GM12878 (cell line): ENCODE measurements around the gene ARHGAP20. TPM values are rescaled to one million over a fixed set of nuclear protein-coding genes. Genes with fewer than 3 reads are reported as not detected.

Source experiments
- ATAC-seq: fragments of 200-7000 bp; cut with Tn5 transposase; 3 replicates; pipeline ENCODE4 v1.9.1; 2020; ENCODE audit warnings: mild to moderate bottlenecking, moderate library complexity
- BruUV-seq: library from RNA; stranded (reverse); fragments of 400-500 nt; replicated peaks from 2 replicates; lab custom pipeline; 2021; lab: Mats Ljungman, UMichigan
- CTCF ChIA-PET: fragments of 300-600 bp; sonication (Branson Sonifier 250); formaldehyde crosslinking; extraction: SDS; loops from one replicate; lab custom pipeline; 2021; ENCODE audit warnings: inconsistent platforms; lab: Yijun Ruan, JAX
- POLR2A ChIA-PET: fragments of 350-600 bp; formaldehyde crosslinking; extraction: SDS; loops from one replicate; lab custom pipeline; 2021; ENCODE audit warnings: inconsistent platforms; lab: Charles Lee
- RAD21 ChIA-PET: fragments of 300-600 bp; sonication (Branson Sonifier 250); formaldehyde crosslinking; loops from one replicate; lab custom pipeline; 2023; ENCODE audit warnings: antibody characterized with exemption; ENCODE audit not compliant: unreplicated experiment; lab: Charles Lee
- SMC1A ChIA-PET: fragments of 300-600 bp; sonication (Branson Sonifier 250); formaldehyde crosslinking; loops from one replicate; lab custom pipeline; 2023; ENCODE audit not compliant: unreplicated experiment, uncharacterized antibody; lab: Charles Lee
- DNase-seq: peaks from one replicate; pipeline ENCODE4 v3.0.0-alpha.2; 2011; ENCODE audit warnings: low read depth, low spot score
- FAIRE-seq: peaks from 3 replicates; lab custom pipeline; 2011; peaks lifted over from hg19 to GRCh38; lab: Jason Lieb, UNC
- H2AFZ ChIP-seq: 2 replicates; pipeline ENCODE4 v1.6.0; 2011; ENCODE audit warnings: low read depth, low read length, control low read depth; ENCODE audit not compliant: control insufficient read depth
- H3K27ac ChIP-seq: 2 replicates; pipeline ENCODE4 v1.5.1; 2011; ENCODE audit warnings: control low read depth; ENCODE audit not compliant: control insufficient read depth, insufficient read depth
- H3K27me3 ChIP-seq, 2 experiments: replicated peaks in 1 of 2; 2 replicates each; pipeline versions ENCODE4 v1.6.0 to v1.6.1; 2011; ENCODE audit warnings: low read length in 1 of 2; ENCODE audit not compliant: control insufficient read depth in 2 of 2, insufficient read depth in 2 of 2
- H3K36me3 ChIP-seq, 2 experiments: 2 replicates each; pipeline ENCODE4 v1.5.1; 2011; ENCODE audit warnings: low read length in 1 of 2; ENCODE audit not compliant: control insufficient read depth in 2 of 2, insufficient read depth in 2 of 2
- H3K4me1 ChIP-seq: 2 replicates; pipeline ENCODE4 v1.6.1; 2011; ENCODE audit warnings: mild to moderate bottlenecking, low read length, moderate library complexity, mixed read lengths; ENCODE audit not compliant: control insufficient read depth, insufficient read depth
- H3K4me2 ChIP-seq: 2 replicates; pipeline ENCODE4 v1.6.0; 2011; ENCODE audit warnings: control low read depth; ENCODE audit not compliant: control insufficient read depth, insufficient read depth
- H3K4me3 ChIP-seq: fragments of 200-600 bp; sonication (generic); 2 replicates; pipeline ENCODE4 v1.5.1; 2016
- H3K79me2 ChIP-seq: 2 replicates; pipeline ENCODE4 v1.6.0; 2011; ENCODE audit warnings: low read length; ENCODE audit not compliant: control insufficient read depth, insufficient read depth
- H3K9ac ChIP-seq: 2 replicates; pipeline ENCODE4 v1.8.0; 2011; ENCODE audit warnings: low read length, control low read depth, mixed read lengths; ENCODE audit not compliant: control insufficient read depth, insufficient read depth
- H3K9me3 ChIP-seq: replicated peaks from 3 replicates; pipeline ENCODE4 v1.5.1; 2011; ENCODE audit warnings: mild to moderate bottlenecking, low read length; ENCODE audit not compliant: control insufficient read depth, insufficient read depth
- H4K20me1 ChIP-seq: 2 replicates; pipeline ENCODE4 v1.6.0; 2011; ENCODE audit not compliant: control insufficient read depth, insufficient read depth
- CEBPB ChIP-seq, 2 experiments: fragments of 150-350 bp in 1 of 2; IDR thresholded peaks; 2 replicates each; pipeline ENCODE4 v1.6.1; 2012 to 2014; ENCODE audit warnings: low read depth in 2 of 2, low read length in 2 of 2, borderline replicate concordance in 1 of 2, inconsistent platforms in 1 of 2
- CREB1 ChIP-seq: IDR thresholded peaks from 2 replicates; pipeline ENCODE4 v1.6.1; 2012; ENCODE audit warnings: low read depth, mild to moderate bottlenecking, inconsistent platforms
- E2F8 ChIP-seq: fragments of 450-650 bp; IDR thresholded peaks from 2 replicates; pipeline ENCODE4 v1.6.1; 2018; ENCODE audit warnings: mild to moderate bottlenecking, low read depth, moderate library complexity; ENCODE audit not compliant: partially characterized antibody
- EZH2 ChIP-seq: IDR thresholded peaks from 2 replicates; pipeline ENCODE4 v1.6.1; 2012; ENCODE audit warnings: low read depth, mild to moderate bottlenecking, control low read depth, inconsistent platforms, low read length, borderline replicate concordance; ENCODE audit not compliant: control insufficient read depth
- FOXM1 ChIP-seq: IDR thresholded peaks from 2 replicates; pipeline ENCODE4 v1.6.1; 2012; ENCODE audit warnings: low read depth, mild to moderate bottlenecking, inconsistent platforms, low read length, moderate library complexity
- IKZF2 ChIP-seq, 2 experiments: fragments of 450-650 bp; IDR thresholded peaks; 2 replicates each; pipeline ENCODE4 v1.6.1; 2017; ENCODE audit warnings: mild to moderate bottlenecking in 2 of 2, moderate library complexity in 2 of 2
- NR2C2 ChIP-seq: IDR thresholded peaks from 2 replicates; pipeline ENCODE4 v1.6.1; 2011; ENCODE audit warnings: borderline replicate concordance, low read depth; ENCODE audit not compliant: control insufficient read depth, insufficient read length
- NR2F1 ChIP-seq: fragments of 450-650 bp; conservative IDR thresholded peaks from 2 replicates; pipeline ENCODE4 v1.6.1; 2017; ENCODE audit warnings: mild to moderate bottlenecking
- PAX5 ChIP-seq: IDR thresholded peaks from 2 replicates; pipeline ENCODE4 v1.6.1; 2011; ENCODE audit warnings: low read depth, low read length, borderline replicate concordance
- PML ChIP-seq: IDR thresholded peaks from 2 replicates; pipeline ENCODE4 v1.6.1; 2012; ENCODE audit warnings: low read length, inconsistent platforms
- POLR2AphosphoS5 ChIP-seq: IDR thresholded peaks from 2 replicates; pipeline ENCODE4 v1.6.1; 2011; ENCODE audit warnings: mild to moderate bottlenecking, low read length, inconsistent platforms
- RFX5 ChIP-seq: IDR thresholded peaks from 2 replicates; pipeline ENCODE4 v1.6.1; 2011; ENCODE audit warnings: low read depth, low read length, improper control_type of control experiment
- TARDBP ChIP-seq: IDR thresholded peaks from 2 replicates; pipeline ENCODE4 v1.6.1; 2016; ENCODE audit warnings: borderline replicate concordance
- TCF12 ChIP-seq: IDR thresholded peaks from 2 replicates; pipeline ENCODE4 v1.6.1; 2011; ENCODE audit warnings: low read depth, mild to moderate bottlenecking, low read length
- WRNIP1 ChIP-seq: IDR thresholded peaks from 2 replicates; pipeline ENCODE4 v1.6.1; 2011; ENCODE audit warnings: low read depth, low read length, improper control_type of control experiment, borderline replicate concordance
- ZNF217 ChIP-seq: fragments of 450-650 bp; IDR thresholded peaks from 2 replicates; pipeline ENCODE4 v1.6.1; 2017; ENCODE audit warnings: antibody characterized with exemption, mild to moderate bottlenecking
- ZNF24 ChIP-seq: fragments of 450-650 bp; IDR thresholded peaks from 2 replicates; pipeline ENCODE4 v1.6.1; 2017; ENCODE audit warnings: antibody characterized with exemption, mild to moderate bottlenecking
- WGBS: methylation state at CpG from one replicate; pipeline ENCODE4 v1.1.6; 2016; ENCODE audit warnings: low lambda C conversion rate; ENCODE audit not compliant: insufficient replicate concordance, insufficient coverage; ENCODE audit errors: missing lambda C conversion rate; 5-methylcytosine and 5-hydroxymethylcytosine counted together
- in situ Hi-C: fragments of 300-500 bp; cut with MboI; formaldehyde crosslinking; loops from 9 replicates; pipeline ENCODE4 v1.14.3; 2018; ENCODE audit warnings: mixed read lengths
- intact Hi-C: fragments of 100-400 bp; cut with micrococcal nuclease; formaldehyde crosslinking; loops from one replicate; pipeline ENCODE4 v1.14.2; 2022; ENCODE audit not compliant: unreplicated experiment
- polyA plus RNA-seq, 11 experiments: library from polyadenylated mRNA; depleted of rRNA in 4 of 11; unstranded in 6 of 11; stranded (reverse) in 5 of 11; fragments of >200 nt; fragmentation: Nextera tagmentation in 4 of 11; fragmentation: Illumina TruSeq in 1 of 11; extraction: Ambion mirVana in 4 of 11; extraction: Trizol in 1 of 11; gene quantifications; 1 replicate in 1 of 11; 2 replicates in 10 of 11; pipeline versions ENCODE4 v1.2.1 to v1.2.3, GENCODE V29; 2011 to 2016; ENCODE audit warnings: inconsistent platforms in 2 of 11, missing spikeins in 2 of 11, low read depth in 1 of 11
- total RNA-seq, 4 experiments: library from RNA; depleted of rRNA in 3 of 4; stranded (reverse); fragments of >200 nt in 3 of 4; fragmentation: Illumina TruSeq in 1 of 4; extraction: Trizol in 1 of 4; gene quantifications; 2 replicates each; pipeline versions ENCODE4 v1.2.1 to v1.2.3, GENCODE V29; 2013 to 2021

Gene ARHGAP20
- total and polyA plus RNA-seq, 10 of the 15 experiments (the other 5 are each of a cell fraction or from before 2014, with no cell fraction given): 0.01 TPM; not detected in 9

- ATAC-seq (no peak), FAIRE-seq (no peak), DNase-seq (no peak)
- no peak overlapping the region for H2AFZ ChIP-seq
- intact Hi-C loops: no loop called here
- no TSS peak for BruUV-seq
- WGBS: 50% methylated on average over 7 of the region's 7 CpGs
- no peak overlapping the region for H3K27ac ChIP-seq
- ChIA-PET POLR2A (no interaction called here), RAD21 (no interaction called here), SMC1A (no interaction called here), CTCF (no interaction called here)
- no peaks in the 10 kb centered on the region for H3K27me3 ChIP-seq
- no peaks in the 10 kb centered on the region for H3K36me3 ChIP-seq
- TF ChIP-seq ZNF24: no peak
- TF ChIP-seq NR2C2: no peak
- no peak for TF ChIP-seq TCF12
- no peak for TF ChIP-seq ZNF217
- no peak for TF ChIP-seq NR2F1
- no peak for TF ChIP-seq EZH2
- no peak for TF ChIP-seq CREB1
- peak; percentile 55; the same call in 1 of the 2 replicates for TF ChIP-seq RFX5
- no peak overlapping the region for H3K9ac ChIP-seq
- H4K20me1 ChIP-seq: no peaks in the 10 kb centered on the region
- no peaks in the 10 kb centered on the region for H3K4me1 ChIP-seq
- no peak overlapping the region for H3K4me3 ChIP-seq
- H3K79me2 ChIP-seq: no peaks in the 10 kb centered on the region
- in situ Hi-C loops: no loop called here
- H3K9me3 ChIP-seq: no peaks in the 10 kb centered on the region
- no peak overlapping the region for H3K4me2 ChIP-seq
Measured at GRCh38 chr11:110665689-110666465, 46.4 kb downstream of the ARHGAP20 start.

GRCh38 chr11:110655967-110656366 is 56.3 kb downstream of the ARHGAP20 start:
- H3K79me2 ChIP-seq: no peaks in the 10 kb centered on the region
- RAD21 ChIA-PET: no interaction called here
- in situ Hi-C loops: no loop called here
- TF ChIP-seq POLR2AphosphoS5 (no peak), WRNIP1 (no peak), E2F8 (no peak), CEBPB (IDR thresholded peaks at IDR 0.05; ENCODE audit: borderline replicate concordance in 1 of 2, low read depth in 2 of 2, low read length in 2 of 2) (no peak), FOXM1 (no peak), ZNF217 (no peak), PAX5 (no peak), CREB1 (no peak), PML (no peak), TARDBP (no peak), IKZF2 (IDR thresholded peaks at IDR 0.05) (no peak)

More at GRCh38 chr11:110655967-110656366, 56.3 kb downstream of the ARHGAP20 start:
- Histone ChIP-seq H3K4me2 (no peak overlapping the region), H3K27me3 (no peaks in the 10 kb centered on the region), H3K4me3 (no peak overlapping the region), H3K9me3 (no peaks in the 10 kb centered on the region), H3K4me1 (no peaks in the 10 kb centered on the region), H2AFZ (no peak overlapping the region), H3K27ac (no peak overlapping the region), H3K36me3 (no peaks in the 10 kb centered on the region), H3K9ac (no peak overlapping the region), H4K20me1 (no peaks in the 10 kb centered on the region)
- no peak for ATAC-seq
- no peak for FAIRE-seq
- DNase-seq: no peak
- ChIA-PET POLR2A (no interaction called here), CTCF (no interaction called here), SMC1A (no interaction called here)
- intact Hi-C loops: no loop called here
- WGBS: 0% methylated on average over 3 of the region's 3 CpGs
- BruUV-seq: no TSS peak
